Measurements from ENCODE around the gene ATOX1. TPM values are rescaled to one million over a fixed set of nuclear protein-coding genes. Genes with fewer than 3 reads are reported as not detected.
"Not testable (repeated sequence)": the region's sequence is repeated elsewhere in the genome, so short reads cannot be mapped to it uniquely, and the experiment has no call there.

ATOX1 gene
- polyA plus RNA-seq, 4 donors = 168 to 327 (median 257) TPM

- no peaks in the 10 kb centered on the region for H3K27me3 ChIP-seq (ENCODE audit: control insufficient read depth in 3 of 3, insufficient read depth in 3 of 3, low read length in 3 of 3)
- DNase-seq (no peak), FAIRE-seq (no peak)
- H3K4me1 ChIP-seq (ENCODE audit: control insufficient read depth in 3 of 3, insufficient read depth in 2 of 3, low read depth in 1 of 3, low read length in 2 of 3) = peaks cover 0 to 9% (median 0%) of the 10 kb centered on the region in 3 donors
- H3K4me3 ChIP-seq (ENCODE audit: low read depth in 1 of 3, low read length in 3 of 3) = no peak overlapping the region
- H3K36me3 ChIP-seq (ENCODE audit: control insufficient read depth in 3 of 3, insufficient read depth in 2 of 3, low read depth in 1 of 3, low read length in 3 of 3) = peaks cover 0 to 16% (median 2%) of the 10 kb centered on the region in 3 donors
- H3K9me3 ChIP-seq (ENCODE audit: control insufficient read depth in 2 of 2, insufficient read depth in 1 of 2, low read depth in 1 of 2, low read length in 1 of 2) = no peaks in the 10 kb centered on the region
- WGBS, 3 donors = 91 to 97% (median 96%) methylated on average over 3 of the region's 3 CpGs
- H3K27ac ChIP-seq (ENCODE audit: low read depth in 1 of 3, low read length in 2 of 3) = no peak overlapping the region
Measured at GRCh38 chr5:151737431-151737830, 21.0 kb downstream of the ATOX1 start.

GRCh38 chr5:151735646-151736045 lies 22.8 kb downstream of the ATOX1 start:
- DNase-seq (no peak), FAIRE-seq (no peak)
- Histone ChIP-seq H3K27me3 (ENCODE audit: control insufficient read depth in 3 of 3, insufficient read depth in 3 of 3, low read length in 3 of 3) (no peaks in the 10 kb centered on the region), H3K4me1 (ENCODE audit: control insufficient read depth in 3 of 3, insufficient read depth in 2 of 3, low read depth in 1 of 3, low read length in 2 of 3) (peaks cover 0 to 6% (median 0%) of the 10 kb centered on the region in 3 donors), H3K27ac (ENCODE audit: low read depth in 1 of 3, low read length in 2 of 3) (no peak overlapping the region), H3K4me3 (ENCODE audit: low read depth in 1 of 3, low read length in 3 of 3) (no peak overlapping the region), H3K9me3 (ENCODE audit: control insufficient read depth in 2 of 2, insufficient read depth in 1 of 2, low read depth in 1 of 2, low read length in 1 of 2) (peaks cover 0 to under 1% of the 10 kb centered on the region in 2 donors), H3K36me3 (ENCODE audit: control insufficient read depth in 3 of 3, insufficient read depth in 2 of 3, low read depth in 1 of 3, low read length in 3 of 3) (peaks cover 0 to 6% (median 2%) of the 10 kb centered on the region in 3 donors)
- WGBS, 3 donors = 86 to 100% (median 95%) methylated on average over 1 of the region's 1 CpG

- no peak overlapping the region for H3K4me3 ChIP-seq (ENCODE audit: low read depth in 1 of 3, low read length in 3 of 3)
- peaks cover 0 to 6% (median 2%) of the 10 kb centered on the region in 3 donors for H3K36me3 ChIP-seq (ENCODE audit: control insufficient read depth in 3 of 3, insufficient read depth in 2 of 3, low read depth in 1 of 3, low read length in 3 of 3)
- H3K27me3 ChIP-seq (ENCODE audit: control insufficient read depth in 3 of 3, insufficient read depth in 3 of 3, low read length in 3 of 3) = no peaks in the 10 kb centered on the region
- peaks cover 0 to 15% of the 10 kb centered on the region in 2 donors for H3K9me3 ChIP-seq (ENCODE audit: control insufficient read depth in 2 of 2, insufficient read depth in 1 of 2, low read depth in 1 of 2, low read length in 1 of 2)
- WGBS, 3 donors = 92 to 100% (median 97%) methylated on average over 3 of the region's 3 CpGs
- H3K27ac ChIP-seq (ENCODE audit: low read depth in 1 of 3, low read length in 2 of 3) = no peak overlapping the region
- no peaks in the 10 kb centered on the region for H3K4me1 ChIP-seq (ENCODE audit: control insufficient read depth in 3 of 3, insufficient read depth in 2 of 3, low read depth in 1 of 3, low read length in 2 of 3)
- no peak for DNase-seq
- FAIRE-seq = no peak
Measured at GRCh38 chr5:151734064-151734408, 24.4 kb downstream of the ATOX1 start.

GRCh38 chr5:151733358-151734063 lies 24.9 kb downstream of the ATOX1 start:
- Histone ChIP-seq H3K4me3 (ENCODE audit: low read depth in 1 of 3, low read length in 3 of 3) (no peak overlapping the region), H3K4me1 (ENCODE audit: control insufficient read depth in 3 of 3, insufficient read depth in 2 of 3, low read depth in 1 of 3, low read length in 2 of 3) (no peaks in the 10 kb centered on the region), H3K36me3 (ENCODE audit: control insufficient read depth in 3 of 3, insufficient read depth in 2 of 3, low read depth in 1 of 3, low read length in 3 of 3) (peaks cover 0 to 6% (median 2%) of the 10 kb centered on the region in 3 donors), H3K27me3 (ENCODE audit: control insufficient read depth in 3 of 3, insufficient read depth in 3 of 3, low read length in 3 of 3) (no peaks in the 10 kb centered on the region), H3K9me3 (ENCODE audit: control insufficient read depth in 2 of 2, insufficient read depth in 1 of 2, low read depth in 1 of 2, low read length in 1 of 2) (peaks cover 0 to 17% of the 10 kb centered on the region in 2 donors), H3K27ac (ENCODE audit: low read depth in 1 of 3, low read length in 2 of 3) (no peak overlapping the region)
- no peak for DNase-seq
- 93 to 94% (median 93%) methylated on average over 9 of the region's 9 CpGs for WGBS, 3 donors
- FAIRE-seq = no peak

GRCh38 chr5:151730381-151730780 lies 28.1 kb downstream of the ATOX1 start:
- H3K27me3 ChIP-seq (ENCODE audit: control insufficient read depth in 3 of 3, insufficient read depth in 3 of 3, low read length in 3 of 3) = no peaks in the 10 kb centered on the region
- FAIRE-seq (no peak), DNase-seq (no peak)
- H3K9me3 ChIP-seq (ENCODE audit: control insufficient read depth in 2 of 2, insufficient read depth in 1 of 2, low read depth in 1 of 2, low read length in 1 of 2) = peaks cover 0 to 17% of the 10 kb centered on the region in 2 donors
- no peak overlapping the region for H3K27ac ChIP-seq (ENCODE audit: low read depth in 1 of 3, low read length in 2 of 3)
- peaks cover 0 to 3% (median 0%) of the 10 kb centered on the region in 3 donors for H3K36me3 ChIP-seq (ENCODE audit: control insufficient read depth in 3 of 3, insufficient read depth in 2 of 3, low read depth in 1 of 3, low read length in 3 of 3)
- no peaks in the 10 kb centered on the region for H3K4me1 ChIP-seq (ENCODE audit: control insufficient read depth in 3 of 3, insufficient read depth in 2 of 3, low read depth in 1 of 3, low read length in 2 of 3)
- 89 to 93% (median 89%) methylated on average over 7 of the region's 7 CpGs for WGBS, 3 donors
- H3K4me3 ChIP-seq (ENCODE audit: low read depth in 1 of 3, low read length in 3 of 3) = no peak overlapping the region

GRCh38 chr5:151729597-151729996 lies 28.8 kb downstream of the ATOX1 start:
- H3K27ac ChIP-seq (ENCODE audit: low read depth in 1 of 3, low read length in 2 of 3); H3K4me3 ChIP-seq (ENCODE audit: low read depth in 1 of 3, low read length in 3 of 3); FAIRE-seq; DNase-seq; H3K36me3 ChIP-seq (ENCODE audit: control insufficient read depth in 3 of 3, insufficient read depth in 2 of 3, low read depth in 1 of 3, low read length in 3 of 3); H3K4me1 ChIP-seq (ENCODE audit: control insufficient read depth in 3 of 3, insufficient read depth in 2 of 3, low read depth in 1 of 3, low read length in 2 of 3); H3K27me3 ChIP-seq (ENCODE audit: control insufficient read depth in 3 of 3, insufficient read depth in 3 of 3, low read length in 3 of 3): not testable (repeated sequence)
- WGBS, 3 donors = 74 to 81% (median 80%) methylated on average over 5 of the region's 5 CpGs
- peaks cover 0 to 17% of the 10 kb centered on the region in 2 donors for H3K9me3 ChIP-seq (ENCODE audit: control insufficient read depth in 2 of 2, insufficient read depth in 1 of 2, low read depth in 1 of 2, low read length in 1 of 2)

GRCh38 chr5:151724360-151724759 lies 34.1 kb downstream of the ATOX1 start:
- Histone ChIP-seq H3K27me3 (ENCODE audit: control insufficient read depth in 3 of 3, insufficient read depth in 3 of 3, low read length in 3 of 3) (no peaks in the 10 kb centered on the region), H3K36me3 (ENCODE audit: control insufficient read depth in 3 of 3, insufficient read depth in 2 of 3, low read depth in 1 of 3, low read length in 3 of 3) (no peaks in the 10 kb centered on the region), H3K4me1 (ENCODE audit: control insufficient read depth in 3 of 3, insufficient read depth in 2 of 3, low read depth in 1 of 3, low read length in 2 of 3) (peaks cover 0 to 7% (median 0%) of the 10 kb centered on the region in 3 donors), H3K4me3 (ENCODE audit: low read depth in 1 of 3, low read length in 3 of 3) (no peak overlapping the region), H3K9me3 (ENCODE audit: control insufficient read depth in 2 of 2, insufficient read depth in 1 of 2, low read depth in 1 of 2, low read length in 1 of 2) (peaks cover 0 to 5% of the 10 kb centered on the region in 2 donors), H3K27ac (ENCODE audit: low read depth in 1 of 3, low read length in 2 of 3) (no peak overlapping the region)
- 80 to 97% (median 85%) methylated on average over 2 of the region's 2 CpGs for WGBS, 3 donors
- no peak for FAIRE-seq
- DNase-seq = no peak

GRCh38 chr5:151722546-151722945 lies 35.9 kb downstream of the ATOX1 start:
- DNase-seq (no peak), FAIRE-seq (no peak)
- Histone ChIP-seq H3K36me3 (ENCODE audit: control insufficient read depth in 3 of 3, insufficient read depth in 2 of 3, low read depth in 1 of 3, low read length in 3 of 3) (no peaks in the 10 kb centered on the region), H3K9me3 (ENCODE audit: control insufficient read depth in 2 of 2, insufficient read depth in 1 of 2, low read depth in 1 of 2, low read length in 1 of 2) (no peaks in the 10 kb centered on the region), H3K27ac (ENCODE audit: low read depth in 1 of 3, low read length in 2 of 3) (no peak overlapping the region), H3K4me3 (ENCODE audit: low read depth in 1 of 3, low read length in 3 of 3) (no peak overlapping the region), H3K27me3 (ENCODE audit: control insufficient read depth in 3 of 3, insufficient read depth in 3 of 3, low read length in 3 of 3) (no peaks in the 10 kb centered on the region), H3K4me1 (ENCODE audit: control insufficient read depth in 3 of 3, insufficient read depth in 2 of 3, low read depth in 1 of 3, low read length in 2 of 3) (peaks cover 0 to 7% (median 0%) of the 10 kb centered on the region in 3 donors)
